Measurements from ENCODE around the gene KLHL7. TPM values are rescaled to one million over a fixed set of nuclear protein-coding genes. Genes with fewer than 3 reads are reported as not detected.

Gene KLHL7
- total RNA-seq, 4 donors from 2014 or later = 20.4 to 36.2 (median 30.8) TPM

DNA sequence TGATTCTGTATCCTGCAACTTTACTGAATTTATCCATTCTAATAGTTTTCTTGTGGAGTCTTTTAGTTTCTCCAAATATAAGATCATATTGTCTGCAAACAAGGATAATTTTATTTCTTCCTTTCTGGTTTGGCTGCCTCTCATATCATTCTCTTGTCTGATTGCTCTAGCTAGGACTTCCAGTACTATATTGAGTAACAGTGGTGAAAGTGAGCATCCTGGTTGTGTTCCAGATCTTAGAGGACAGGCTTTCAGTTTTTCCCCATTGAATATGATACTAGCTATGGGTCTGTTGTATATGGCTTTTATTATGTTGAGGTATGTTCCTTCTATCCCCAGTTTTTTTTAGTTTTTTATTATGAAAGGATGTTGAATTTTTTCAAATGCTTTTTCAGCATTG lies 28.2 kb downstream of the KLHL7 start:
- peaks cover 0 to 5% (median 0%) of the 10 kb centered on the region in 4 donors for H3K4me1 ChIP-seq
- TF ChIP-seq, protein P1, sequence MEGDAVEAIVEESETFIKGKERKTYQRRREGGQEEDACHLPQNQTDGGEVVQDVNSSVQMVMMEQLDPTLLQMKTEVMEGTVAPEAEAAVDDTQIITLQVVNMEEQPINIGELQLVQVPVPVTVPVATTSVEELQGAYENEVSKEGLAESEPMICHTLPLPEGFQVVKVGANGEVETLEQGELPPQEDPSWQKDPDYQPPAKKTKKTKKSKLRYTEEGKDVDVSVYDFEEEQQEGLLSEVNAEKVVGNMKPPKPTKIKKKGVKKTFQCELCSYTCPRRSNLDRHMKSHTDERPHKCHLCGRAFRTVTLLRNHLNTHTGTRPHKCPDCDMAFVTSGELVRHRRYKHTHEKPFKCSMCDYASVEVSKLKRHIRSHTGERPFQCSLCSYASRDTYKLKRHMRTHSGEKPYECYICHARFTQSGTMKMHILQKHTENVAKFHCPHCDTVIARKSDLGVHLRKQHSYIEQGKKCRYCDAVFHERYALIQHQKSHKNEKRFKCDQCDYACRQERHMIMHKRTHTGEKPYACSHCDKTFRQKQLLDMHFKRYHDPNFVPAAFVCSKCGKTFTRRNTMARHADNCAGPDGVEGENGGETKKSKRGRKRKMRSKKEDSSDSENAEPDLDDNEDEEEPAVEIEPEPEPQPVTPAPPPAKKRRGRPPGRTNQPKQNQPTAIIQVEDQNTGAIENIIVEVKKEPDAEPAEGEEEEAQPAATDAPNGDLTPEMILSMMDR (IDR thresholded peaks at IDR 0.05) = no peak
- TF ChIP-seq POLR2A (IDR thresholded peaks at IDR 0.05; ENCODE audit: low read depth) = no peak
- TF ChIP-seq POLR2AphosphoS5 (IDR thresholded peaks at IDR 0.05) = no peak
- no peak for TF ChIP-seq EP300 (IDR thresholded peaks at IDR 0.05)
- H3K27ac ChIP-seq (replicated peaks in 1 of 4) = no peak overlapping the region
- no peak overlapping the region for H3K4me3 ChIP-seq
- intact Hi-C loops (cut with DNase I) = no loop called here
- no peaks in the 10 kb centered on the region for H3K9me3 ChIP-seq
- H3K27me3 ChIP-seq = no peaks in the 10 kb centered on the region
- peaks cover 4 to 12% (median 9%) of the 10 kb centered on the region in 4 donors for H3K36me3 ChIP-seq
- no peak for DNase-seq (ENCODE audit: extremely low spot score)

DNA sequence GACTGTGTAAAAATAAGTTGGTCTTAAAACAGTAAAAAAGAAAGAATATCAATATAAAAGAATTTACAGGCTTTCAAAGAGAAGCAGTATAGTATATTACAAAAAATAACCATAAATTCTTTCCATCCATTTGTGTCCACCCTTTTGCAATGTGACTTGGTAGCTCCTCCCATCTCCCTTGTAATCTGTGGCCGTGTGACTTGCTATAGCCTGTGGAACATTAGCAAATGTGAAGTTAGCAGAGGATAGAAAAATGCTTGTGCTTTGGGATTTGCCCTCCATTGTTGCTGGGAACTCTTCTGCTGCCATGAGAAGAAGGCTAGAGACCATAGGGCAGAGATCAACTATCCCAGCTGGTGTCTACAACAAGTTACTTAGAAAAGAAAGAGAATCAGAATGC lies 30.2 kb downstream of the KLHL7 start:
- no peaks in the 10 kb centered on the region for H3K27me3 ChIP-seq
- TF ChIP-seq POLR2A (IDR thresholded peaks at IDR 0.05; ENCODE audit: low read depth) (no peak), EP300 (IDR thresholded peaks at IDR 0.05) (no peak)
- TF ChIP-seq, protein P1 (IDR thresholded peaks at IDR 0.05) = no peak
- no peak overlapping the region for H3K4me3 ChIP-seq
- H3K9me3 ChIP-seq = no peaks in the 10 kb centered on the region
- 76% methylated on average over 1 of the region's 1 CpG for WGBS
- no peak overlapping the region for H3K27ac ChIP-seq (replicated peaks in 1 of 4)
- peaks cover 0 to 5% (median 0%) of the 10 kb centered on the region in 4 donors for H3K4me1 ChIP-seq
- no peak for DNase-seq (ENCODE audit: extremely low spot score)
- intact Hi-C loops (cut with DNase I) = no loop called here
- peaks cover 0 to 10% (median under 1%) of the 10 kb centered on the region in 4 donors for H3K36me3 ChIP-seq

- Histone ChIP-seq H3K9me3 (no peaks in the 10 kb centered on the region), H3K4me1 (peaks cover 0 to 5% (median 0%) of the 10 kb centered on the region in 4 donors), H3K36me3 (peaks cover 0 to 11% (median 6%) of the 10 kb centered on the region in 4 donors), H3K27me3 (no peaks in the 10 kb centered on the region), H3K4me3 (no peak overlapping the region), H3K27ac (replicated peaks in 1 of 4) (no peak overlapping the region)
- TF ChIP-seq, protein P1 (IDR thresholded peaks at IDR 0.05) = no peak
- TF ChIP-seq POLR2A (IDR thresholded peaks at IDR 0.05; ENCODE audit: low read depth) (no peak), EP300 (IDR thresholded peaks at IDR 0.05) (no peak), POLR2AphosphoS5 (IDR thresholded peaks at IDR 0.05) (no peak)
- intact Hi-C loops (cut with DNase I) = no loop called here
- no peak for DNase-seq (ENCODE audit: extremely low spot score)
- WGBS = 72% methylated on average over 1 of the region's 1 CpG
These were observed 30.6 kb downstream of the KLHL7 start for GRCh38 chr7:23136216-23136615.

DNA sequence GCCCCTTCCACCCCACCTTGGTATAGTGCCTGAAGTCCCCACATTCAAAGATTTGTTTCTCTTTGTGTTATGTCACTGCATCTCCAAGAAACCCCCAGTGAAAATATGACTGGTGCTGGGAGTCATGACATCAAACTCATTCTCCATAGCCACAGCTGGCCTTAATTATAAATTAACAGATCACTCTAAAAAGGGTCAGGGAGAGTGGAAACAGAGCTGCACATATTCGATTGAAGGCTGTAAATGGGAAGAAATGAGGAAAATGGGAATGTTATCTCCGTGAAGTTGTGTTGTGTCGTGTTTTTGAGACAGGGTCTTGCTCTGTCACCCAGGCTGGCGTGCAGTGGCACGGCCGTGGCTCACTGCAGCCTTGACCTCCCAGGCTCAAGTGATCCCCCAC lies 52.1 kb downstream of the KLHL7 start:
- WGBS = 80% methylated on average over 6 of the region's 6 CpGs
- Histone ChIP-seq H3K36me3 (peaks cover 19 to 70% (median 44%) of the 10 kb centered on the region in 4 donors), H3K27me3 (no peaks in the 10 kb centered on the region), H3K4me3 (no peak overlapping the region), H3K27ac (replicated peaks in 1 of 4) (no peak overlapping the region), H3K4me1 (no peaks in the 10 kb centered on the region), H3K9me3 (no peaks in the 10 kb centered on the region)
- intact Hi-C loops (cut with DNase I) = no loop called here
- no peak for DNase-seq (ENCODE audit: extremely low spot score)
- no peak for TF ChIP-seq POLR2A (IDR thresholded peaks at IDR 0.05; ENCODE audit: low read depth)
- no peak for TF ChIP-seq POLR2AphosphoS5 (IDR thresholded peaks at IDR 0.05)
- TF ChIP-seq EP300 (IDR thresholded peaks at IDR 0.05) = no peak

GRCh38 chr7:23158546-23158945 lies 53.0 kb downstream of the KLHL7 start:
- Histone ChIP-seq H3K4me3 (no peak overlapping the region), H3K4me1 (no peaks in the 10 kb centered on the region), H3K27ac (replicated peaks in 1 of 4) (no peak overlapping the region), H3K36me3 (peaks cover 12 to 62% (median 36%) of the 10 kb centered on the region in 4 donors), H3K27me3 (no peaks in the 10 kb centered on the region), H3K9me3 (no peaks in the 10 kb centered on the region)
- TF ChIP-seq POLR2A (IDR thresholded peaks at IDR 0.05; ENCODE audit: low read depth) = no peak
- DNase-seq (ENCODE audit: extremely low spot score) = no peak
- WGBS = 96% methylated on average over 1 of the region's 2 CpGs
- intact Hi-C loops (cut with DNase I) = no loop called here

DNA sequence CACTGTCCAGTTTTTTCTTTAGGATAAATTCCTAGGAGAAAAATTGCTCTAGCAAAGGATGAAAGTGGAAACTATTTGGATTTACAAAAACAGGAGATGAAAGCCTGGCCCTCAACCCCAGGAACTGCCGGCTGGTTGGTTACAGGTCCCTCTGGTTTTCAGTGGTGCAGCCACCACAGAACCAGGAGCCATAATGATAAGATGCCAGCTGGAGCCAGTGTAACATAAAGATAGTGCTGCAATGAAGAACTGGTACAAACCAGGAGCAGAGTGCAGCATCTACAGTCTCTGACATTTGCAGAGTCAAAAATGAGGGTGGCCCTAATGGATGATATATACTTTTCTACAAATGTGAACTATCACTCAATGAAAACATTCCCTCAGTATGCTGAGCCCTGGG lies 55.9 kb downstream of the KLHL7 start:
- Histone ChIP-seq H3K4me1 (no peaks in the 10 kb centered on the region), H3K36me3 (peaks cover 3 to 49% (median 29%) of the 10 kb centered on the region in 4 donors), H3K9me3 (no peaks in the 10 kb centered on the region), H3K27ac (replicated peaks in 1 of 4) (no peak overlapping the region), H3K4me3 (no peak overlapping the region), H3K27me3 (no peaks in the 10 kb centered on the region)
- no peak for TF ChIP-seq POLR2A (IDR thresholded peaks at IDR 0.05; ENCODE audit: low read depth)
- TF ChIP-seq, protein P1 (IDR thresholded peaks at IDR 0.05) = no peak
- no peak for TF ChIP-seq EP300 (IDR thresholded peaks at IDR 0.05)
- no peak for TF ChIP-seq POLR2AphosphoS5 (IDR thresholded peaks at IDR 0.05)
- WGBS = 93% methylated on average over 1 of the region's 1 CpG
- intact Hi-C loops (cut with DNase I) = no loop called here
- no peak for DNase-seq (ENCODE audit: extremely low spot score)
